Muscle layer of colon (tissue), 2 donors: Measurements from ENCODE around the gene ZMYM2.

Experiments
- H3K27ac ChIP-seq: one replicate; pipeline ENCODE4 v1.7.0; 2013; ENCODE audit warnings: low read depth, mild to moderate bottlenecking, low read length, moderate library complexity
- H3K27me3 ChIP-seq, 2 donors: one replicate each; pipeline ENCODE4 v1.7.0; 2013; ENCODE audit warnings: low read length in 2 of 2, mild to moderate bottlenecking in 2 of 2; ENCODE audit not compliant: insufficient read depth in 2 of 2, control insufficient read depth in 1 of 2
- H3K36me3 ChIP-seq: one replicate; pipeline ENCODE4 v1.7.0; 2013; ENCODE audit warnings: mild to moderate bottlenecking, low read length; ENCODE audit not compliant: insufficient read depth
- H3K4me1 ChIP-seq: one replicate; pipeline ENCODE4 v1.7.0; 2013; ENCODE audit warnings: mild to moderate bottlenecking, low read length; ENCODE audit not compliant: insufficient read depth
- H3K4me3 ChIP-seq, 2 donors: one replicate each; pipeline ENCODE4 v1.7.0; 2013; ENCODE audit warnings: low read length in 2 of 2, low read depth in 1 of 2, mild to moderate bottlenecking in 1 of 2, moderate library complexity in 1 of 2
- H3K9ac ChIP-seq: one replicate; pipeline ENCODE4 v1.7.0; 2013; ENCODE audit warnings: low read length
- H3K9me3 ChIP-seq: one replicate; pipeline ENCODE4 v1.7.0; 2013; ENCODE audit warnings: mild to moderate bottlenecking, low read length
- donor health status: abdominal sarcoma.
- donor health status: Adenocarcinoma of cecum.

Gene ZMYM2

DNA sequence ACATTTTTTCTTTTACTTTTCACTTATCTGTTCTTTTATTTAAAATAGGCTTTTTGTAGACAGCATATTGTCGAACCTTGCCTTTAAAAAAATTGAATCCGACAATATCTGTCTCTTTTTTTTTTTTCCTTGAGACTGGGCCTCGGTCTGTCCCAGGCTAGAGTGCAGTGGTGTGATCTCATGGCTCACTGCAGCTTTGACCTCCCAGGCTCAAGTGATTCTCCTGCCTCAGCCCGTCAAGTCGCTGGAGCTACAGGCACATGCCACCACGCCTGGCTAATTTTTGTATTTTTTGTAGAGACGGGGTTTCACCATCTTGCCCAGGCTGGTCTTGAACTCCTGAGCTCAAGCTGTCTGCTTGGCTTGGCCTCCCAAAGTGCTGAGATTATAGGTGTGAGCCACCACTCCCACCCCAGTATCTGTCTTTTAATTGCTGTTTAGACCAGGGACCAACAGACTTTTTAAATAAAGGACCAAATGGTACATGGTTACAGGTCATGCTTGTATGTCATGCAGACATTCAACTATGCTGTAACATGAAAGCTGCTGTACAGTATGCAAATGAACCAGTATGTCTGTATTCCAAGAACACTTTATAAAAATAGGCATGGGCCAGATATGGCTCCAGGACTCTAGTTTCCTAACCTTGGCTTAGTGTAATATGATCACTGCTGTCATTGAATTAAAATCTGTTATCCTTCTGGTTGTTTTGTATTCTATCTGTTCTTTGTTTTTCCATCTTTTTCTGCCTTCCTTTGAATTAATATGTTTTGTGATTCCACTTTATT, 122.0 kb downstream of the ZMYM2 start:
- Histone ChIP-seq H3K4me3 (no peak overlapping the region), H3K9ac (no peak overlapping the region), H3K27me3 (no peaks in the 10 kb centered on the region), H3K9me3 (no peaks in the 10 kb centered on the region), H3K27ac (no peak overlapping the region), H3K4me1 (no peaks in the 10 kb centered on the region), H3K36me3 (peaks cover 19% of the 10 kb centered on the region)

GRCh38 chr13:20090349-20090748, 131.8 kb downstream of the ZMYM2 start:
- H3K4me3 ChIP-seq = no peak overlapping the region
- H3K27me3 ChIP-seq = no peaks in the 10 kb centered on the region
- H3K9ac ChIP-seq = no peak overlapping the region
- H3K27ac ChIP-seq = no peak overlapping the region
- H3K9me3 ChIP-seq = no peaks in the 10 kb centered on the region
- H3K36me3 ChIP-seq = peaks cover 13% of the 10 kb centered on the region
- no peaks in the 10 kb centered on the region for H3K4me1 ChIP-seq

GRCh38 chr13:20093951-20094350, 135.4 kb downstream of the ZMYM2 start:
- H3K9me3 ChIP-seq = no peaks in the 10 kb centered on the region
- no peaks in the 10 kb centered on the region for H3K4me1 ChIP-seq
- no peak overlapping the region for H3K9ac ChIP-seq
- no peaks in the 10 kb centered on the region for H3K36me3 ChIP-seq
- H3K4me3 ChIP-seq = no peak overlapping the region
- H3K27me3 ChIP-seq = no peaks in the 10 kb centered on the region
- H3K27ac ChIP-seq = no peak overlapping the region

- H3K27ac ChIP-seq = no peak overlapping the region
- no peaks in the 10 kb centered on the region for H3K36me3 ChIP-seq
- H3K4me3 ChIP-seq = no peak overlapping the region
- no peak overlapping the region for H3K9ac ChIP-seq
- H3K27me3 ChIP-seq = peaks cover 0 to 4% of the 10 kb centered on the region in 2 donors
- no peaks in the 10 kb centered on the region for H3K9me3 ChIP-seq
- H3K4me1 ChIP-seq = no peaks in the 10 kb centered on the region
Measured at GRCh38 chr13:20099319-20099718, 140.8 kb downstream of the ZMYM2 start.

GRCh38 chr13:20101467-20102316, 143.2 kb downstream of the ZMYM2 start:
- Histone ChIP-seq H3K27me3 (peaks cover 3 to 8% of the 10 kb centered on the region in 2 donors), H3K9me3 (no peaks in the 10 kb centered on the region), H3K9ac (no peak overlapping the region), H3K4me1 (no peaks in the 10 kb centered on the region), H3K27ac (no peak overlapping the region), H3K36me3 (no peaks in the 10 kb centered on the region), H3K4me3 (no peak overlapping the region)

DNA sequence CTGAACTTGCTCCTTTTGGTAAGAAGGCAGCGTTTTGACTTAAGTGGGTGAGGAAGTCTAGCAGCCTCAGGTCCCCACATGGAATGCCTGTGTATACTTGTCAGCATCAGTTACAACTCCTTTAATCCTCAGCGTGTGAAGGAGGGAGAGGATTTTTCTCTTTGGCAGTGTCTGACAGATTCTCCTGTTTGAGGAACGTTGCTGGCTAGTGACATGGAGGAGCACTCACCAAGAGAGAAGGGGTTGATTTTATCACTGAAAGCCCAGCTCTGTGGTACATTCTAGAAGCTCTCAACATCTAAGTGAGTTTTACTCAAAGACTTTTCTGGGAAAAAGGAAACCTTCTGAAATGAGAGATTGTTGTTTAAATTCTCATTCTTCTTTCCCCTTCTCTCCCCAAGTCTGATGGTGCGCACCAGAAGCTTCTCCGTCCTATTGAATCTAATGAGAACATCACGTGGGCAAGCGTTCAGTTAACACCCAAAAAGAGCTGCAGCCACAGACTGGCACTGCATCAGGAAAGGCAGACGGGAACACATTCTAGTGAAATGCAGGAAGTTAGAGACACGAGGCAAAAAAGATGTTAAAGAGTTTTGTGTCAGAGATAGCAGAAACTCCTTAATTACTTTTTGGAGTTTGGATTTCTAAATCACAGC, 144.1 kb downstream of the ZMYM2 start:
- H3K4me3 ChIP-seq = no peak overlapping the region
- no peaks in the 10 kb centered on the region for H3K9me3 ChIP-seq
- no peak overlapping the region for H3K27ac ChIP-seq
- H3K9ac ChIP-seq = no peak overlapping the region
- no peaks in the 10 kb centered on the region for H3K36me3 ChIP-seq
- peaks cover 3 to 8% of the 10 kb centered on the region in 2 donors for H3K27me3 ChIP-seq
- H3K4me1 ChIP-seq = no peaks in the 10 kb centered on the region

GRCh38 chr13:20105161-20105689, 146.7 kb downstream of the ZMYM2 start:
- H3K36me3 ChIP-seq = no peaks in the 10 kb centered on the region
- H3K9me3 ChIP-seq = no peaks in the 10 kb centered on the region
- H3K4me1 ChIP-seq = no peaks in the 10 kb centered on the region
- no peak overlapping the region for H3K27ac ChIP-seq
- H3K27me3 ChIP-seq = peaks cover 3 to 5% of the 10 kb centered on the region in 2 donors
- H3K9ac ChIP-seq = no peak overlapping the region
- no peak overlapping the region for H3K4me3 ChIP-seq

GRCh38 chr13:20106742-20107141, 148.2 kb downstream of the ZMYM2 start:
- Histone ChIP-seq H3K36me3 (no peaks in the 10 kb centered on the region), H3K9ac (no peak overlapping the region), H3K4me1 (no peaks in the 10 kb centered on the region), H3K27me3 (peaks cover 3 to 5% of the 10 kb centered on the region in 2 donors), H3K9me3 (no peaks in the 10 kb centered on the region), H3K4me3 (no peak overlapping the region), H3K27ac (no peak overlapping the region)

DNA sequence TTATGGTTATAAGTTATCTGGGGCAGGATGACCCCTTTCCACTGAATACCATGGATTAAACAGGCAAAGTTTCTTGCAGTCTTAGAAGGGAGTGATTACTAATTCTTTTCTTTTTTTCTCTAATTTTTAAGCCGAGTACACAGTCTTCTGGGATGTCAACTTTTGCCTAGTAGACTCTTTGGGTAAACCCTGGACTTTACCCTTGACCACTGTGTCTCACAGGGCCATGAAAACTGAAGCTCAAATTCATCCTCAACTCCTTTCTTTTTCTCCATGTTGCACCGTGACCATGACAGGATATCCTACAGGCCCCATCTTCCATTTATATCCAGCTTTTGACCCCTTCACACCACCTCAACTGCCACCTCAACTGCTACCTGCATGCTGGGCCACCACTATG, 150.5 kb downstream of the ZMYM2 start:
- no peak overlapping the region for H3K27ac ChIP-seq
- H3K4me3 ChIP-seq = no peak overlapping the region
- H3K36me3 ChIP-seq = no peaks in the 10 kb centered on the region
- no peaks in the 10 kb centered on the region for H3K9me3 ChIP-seq
- peaks cover 3 to 5% of the 10 kb centered on the region in 2 donors for H3K27me3 ChIP-seq
- H3K9ac ChIP-seq = no peak overlapping the region
- no peaks in the 10 kb centered on the region for H3K4me1 ChIP-seq

- no peak overlapping the region for H3K9ac ChIP-seq
- H3K4me3 ChIP-seq = no peak overlapping the region
- H3K4me1 ChIP-seq = peaks cover 4% of the 10 kb centered on the region
Measured at GRCh38 chr13:20114066-20114610, 155.6 kb downstream of the ZMYM2 start.

DNA sequence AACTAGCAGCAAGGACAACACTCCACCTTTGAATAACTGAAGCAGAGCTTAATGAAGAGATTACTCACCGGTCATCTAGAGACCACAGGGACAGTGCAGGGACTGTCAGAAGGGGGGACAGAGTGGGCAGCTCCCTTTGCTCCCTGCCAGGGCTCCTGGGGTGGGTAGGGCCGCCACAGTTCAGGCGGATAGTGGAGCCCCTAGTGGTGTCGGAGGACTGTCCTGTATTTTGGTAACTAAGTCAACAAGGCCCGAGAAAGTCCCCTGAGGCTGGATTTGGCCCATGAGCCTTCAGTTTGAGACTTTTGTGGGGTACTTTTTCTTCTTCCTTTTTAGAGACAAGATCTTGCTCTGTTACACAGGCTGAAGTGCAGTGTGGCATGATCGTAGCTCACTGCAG, 157.7 kb downstream of the ZMYM2 start:
- Histone ChIP-seq H3K27me3 (no peaks in the 10 kb centered on the region), H3K9me3 (no peaks in the 10 kb centered on the region), H3K36me3 (no peaks in the 10 kb centered on the region), H3K27ac (no peak overlapping the region), H3K9ac (no peak overlapping the region), H3K4me1 (peaks cover 4% of the 10 kb centered on the region), H3K4me3 (no peak overlapping the region)

More at GRCh38 chr13:20114066-20114610, 155.6 kb downstream of the ZMYM2 start:
- Histone ChIP-seq H3K36me3 (no peaks in the 10 kb centered on the region), H3K27me3 (no peaks in the 10 kb centered on the region), H3K9me3 (no peaks in the 10 kb centered on the region), H3K27ac (no peak overlapping the region)
